ENCODE data around the gene HEXA. TPM values are rescaled to one million over a fixed set of nuclear protein-coding genes. Genes with fewer than 3 reads are reported as not detected.

Gene HEXA
- total RNA-seq, 5 donors from 2014 or later (not counting 1 experiment from before 2014, with no cell fraction given), result 78.2 to 101 (median 88.4) TPM

GRCh38 chr15:72315706-72316370 lies 60.0 kb downstream of the HEXA start:
- Mint-ChIP-seq H3K27me3 (no peaks in the 10 kb centered on the region), H3K36me3 (no peaks in the 10 kb centered on the region), H3K27ac (no peak overlapping the region), H3K4me1 (peaks cover 18 to 25% (median 18%) of the 10 kb centered on the region in 3 donors), H3K4me3 (no peak overlapping the region), H3K9me3 (peaks cover 0 to 4% (median 0%) of the 10 kb centered on the region in 3 donors)
- ChIA-PET POLR2A (no interaction called here), CTCF (no interaction called here)
- DNase-seq (no peak), ATAC-seq (replicated peaks in 1 of 4) (no peak)
- Histone ChIP-seq H3K4me1 (ENCODE audit: control insufficient read depth in 1 of 2, extremely low read depth in 1 of 2, insufficient read depth in 2 of 2, low read length in 2 of 2) (peaks cover 3 to 18% of the 10 kb centered on the region in 2 experiments), H3K4me3 (ENCODE audit: control insufficient read depth in 1 of 2, extremely low read depth in 1 of 2, low read length in 1 of 2) (no peak overlapping the region), H3K9me3 (no peaks in the 10 kb centered on the region), H3K27me3 (replicated peaks in 1 of 2; ENCODE audit: control insufficient read depth in 2 of 2, extremely low read depth in 1 of 2, insufficient read depth in 2 of 2, low read length in 1 of 2) (peaks cover 0 to 10% of the 10 kb centered on the region in 2 experiments), H3K36me3 (ENCODE audit: control insufficient read depth in 2 of 2, extremely low read depth in 1 of 2, insufficient read depth in 1 of 2, low read length in 1 of 2) (no peaks in the 10 kb centered on the region), H3K27ac (ENCODE audit: low read length) (no peak overlapping the region)
- no CpG with 5 or more reads among the region's 6 CpGs for WGBS (ENCODE audit: insufficient coverage)

- Histone ChIP-seq H3K4me1 (ENCODE audit: control insufficient read depth in 1 of 2, extremely low read depth in 1 of 2, insufficient read depth in 2 of 2, low read length in 2 of 2) (no peaks in the 10 kb centered on the region), H3K36me3 (ENCODE audit: control insufficient read depth in 2 of 2, extremely low read depth in 1 of 2, insufficient read depth in 1 of 2, low read length in 1 of 2) (no peaks in the 10 kb centered on the region), H3K27ac (ENCODE audit: low read length) (no peak overlapping the region), H3K9me3 (no peaks in the 10 kb centered on the region), H3K27me3 (replicated peaks in 1 of 2; ENCODE audit: control insufficient read depth in 2 of 2, extremely low read depth in 1 of 2, insufficient read depth in 2 of 2, low read length in 1 of 2) (no peaks in the 10 kb centered on the region), H3K4me3 (ENCODE audit: control insufficient read depth in 1 of 2, extremely low read depth in 1 of 2, low read length in 1 of 2) (no peak overlapping the region)
- Mint-ChIP-seq H3K27me3 (no peaks in the 10 kb centered on the region), H3K4me3 (no peak overlapping the region), H3K36me3 (no peaks in the 10 kb centered on the region), H3K4me1 (peaks cover 6 to 9% (median 8%) of the 10 kb centered on the region in 3 donors), H3K9me3 (peaks cover 0 to under 1% (median 0%) of the 10 kb centered on the region in 3 donors), H3K27ac (no peak overlapping the region)
- POLR2A ChIA-PET, result interaction anchor here in 1 of 2 donors (0.6 kb wide), 1 partner anchor 358 kb away, joined by 5 read pairs; no protein-coding TSS in a partner anchor
- WGBS (ENCODE audit: insufficient coverage), result 100% methylated on average over 1 of the region's 2 CpGs
- ATAC-seq (replicated peaks in 1 of 4) (no peak), DNase-seq (no peak)
- CTCF ChIA-PET, result interaction anchor here (0.6 to 2.1 kb wide), 7 partner anchors 13 to 357 kb away, joined by 3 to 8 read pairs (median 5); partner anchors contain the start of gene HEXA (in 1 of the 2)
These were observed 61.9 kb downstream of the HEXA start for GRCh38 chr15:72313881-72314280.

DNA sequence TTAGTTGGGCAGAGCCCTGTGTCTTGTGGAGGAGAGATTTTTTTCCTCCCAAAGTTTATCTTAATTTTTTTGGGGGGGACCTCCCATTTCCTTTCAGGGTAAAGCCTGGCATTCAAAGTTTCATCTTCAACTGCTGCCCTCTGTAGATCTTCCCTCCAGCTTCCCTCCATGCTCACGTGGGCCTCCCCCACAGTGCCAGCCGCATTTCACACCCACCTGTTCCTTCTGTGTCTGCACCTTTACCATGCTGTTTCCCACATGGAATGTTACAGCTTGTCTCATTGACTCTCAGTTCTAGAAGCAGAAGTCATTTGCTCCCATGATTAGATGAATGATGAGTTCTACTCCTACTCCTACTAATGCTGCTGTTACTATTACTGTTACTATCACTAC lies 62.4 kb downstream of the HEXA start:
- no peaks in the 10 kb centered on the region for H3K27me3 ChIP-seq (replicated peaks in 1 of 2; ENCODE audit: control insufficient read depth in 2 of 2, extremely low read depth in 1 of 2, insufficient read depth in 2 of 2, low read length in 1 of 2)
- no peak for DNase-seq
- no peak for ATAC-seq (replicated peaks in 1 of 4)
- CTCF ChIA-PET, result interaction anchor here (0.6 to 2.1 kb wide), 5 partner anchors 62 to 357 kb away, joined by 3 to 6 read pairs (median 4); partner anchors contain the start of gene HEXA (in 1 of the 2)
- H3K4me1 ChIP-seq (ENCODE audit: control insufficient read depth in 1 of 2, extremely low read depth in 1 of 2, insufficient read depth in 2 of 2, low read length in 2 of 2), result no peaks in the 10 kb centered on the region
- 83% methylated on average over 1 of the region's 2 CpGs for WGBS (ENCODE audit: insufficient coverage)
- POLR2A ChIA-PET, result no interaction called here
- Mint-ChIP-seq H3K27me3 (no peaks in the 10 kb centered on the region), H3K4me3 (no peak overlapping the region), H3K36me3 (no peaks in the 10 kb centered on the region), H3K4me1 (peaks cover 2 to 5% (median 4%) of the 10 kb centered on the region in 3 donors), H3K9me3 (no peaks in the 10 kb centered on the region), H3K27ac (no peak overlapping the region)
- H3K36me3 ChIP-seq (ENCODE audit: control insufficient read depth in 2 of 2, extremely low read depth in 1 of 2, insufficient read depth in 1 of 2, low read length in 1 of 2), result no peaks in the 10 kb centered on the region
- no peaks in the 10 kb centered on the region for H3K9me3 ChIP-seq
- no peak overlapping the region for H3K27ac ChIP-seq (ENCODE audit: low read length)
- H3K4me3 ChIP-seq (ENCODE audit: control insufficient read depth in 1 of 2, extremely low read depth in 1 of 2, low read length in 1 of 2), result no peak overlapping the region

DNA sequence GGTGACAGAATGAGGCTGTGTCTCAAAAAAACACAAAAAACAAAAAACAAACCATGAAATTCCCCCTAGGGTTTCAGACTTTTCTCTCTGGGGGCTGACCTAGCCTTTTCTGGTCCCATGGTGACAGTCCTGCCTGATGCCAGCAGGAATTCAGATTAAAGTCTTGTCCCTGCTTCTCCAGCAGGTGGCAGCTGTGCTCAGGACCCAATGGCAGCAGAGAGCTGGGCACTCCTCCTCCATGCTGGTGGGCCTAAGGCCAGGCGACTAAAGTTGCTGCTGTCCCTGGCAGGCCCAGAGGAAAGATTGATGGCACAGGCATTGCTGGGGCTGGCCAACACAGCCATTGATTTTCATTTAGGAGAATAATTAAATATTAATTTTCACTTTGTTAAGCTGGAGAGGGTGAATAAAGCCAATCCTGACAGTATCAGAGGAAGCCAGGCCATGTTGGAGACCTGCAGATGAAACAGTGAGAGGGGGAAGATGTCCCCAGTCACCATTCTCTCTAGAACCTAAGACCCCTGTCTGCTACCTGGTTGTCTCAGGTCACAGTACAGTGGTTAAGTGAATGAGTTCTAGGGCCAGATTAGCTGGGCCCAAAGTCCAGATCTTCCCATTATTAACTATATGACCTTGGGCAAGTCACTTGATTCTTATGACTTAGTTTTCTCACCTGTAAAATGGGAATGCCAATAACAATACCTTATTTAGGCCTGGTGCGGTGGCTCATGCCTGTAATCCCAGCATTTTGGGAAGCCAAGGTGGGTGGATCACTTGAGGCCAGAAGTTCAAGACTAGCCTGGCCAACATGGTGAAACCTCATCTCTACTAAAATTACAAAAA lies 63.0 kb downstream of the HEXA start:
- Mint-ChIP-seq H3K27ac (no peak overlapping the region), H3K4me3 (no peak overlapping the region), H3K27me3 (no peaks in the 10 kb centered on the region), H3K4me1 (peaks cover 0 to 4% (median 2%) of the 10 kb centered on the region in 3 donors), H3K36me3 (no peaks in the 10 kb centered on the region), H3K9me3 (no peaks in the 10 kb centered on the region)
- 100% methylated on average over 1 of the region's 2 CpGs for WGBS (ENCODE audit: insufficient coverage)
- no peak overlapping the region for H3K4me3 ChIP-seq (ENCODE audit: control insufficient read depth in 1 of 2, extremely low read depth in 1 of 2, low read length in 1 of 2)
- ChIA-PET CTCF (interaction anchor here (0.6 to 2.1 kb wide), 5 partner anchors 62 to 358 kb away, joined by 3 to 6 read pairs (median 4); partner anchors contain the start of gene HEXA (in 1 of the 2)), POLR2A (no interaction called here)
- ATAC-seq (replicated peaks in 1 of 4) (peak; percentile 66 to 87 (median 78)), DNase-seq (peak in 34 of 35 experiments; percentile 9 to 70 (median 43))
- no peaks in the 10 kb centered on the region for H3K4me1 ChIP-seq (ENCODE audit: control insufficient read depth in 1 of 2, extremely low read depth in 1 of 2, insufficient read depth in 2 of 2, low read length in 2 of 2)
- no peaks in the 10 kb centered on the region for H3K27me3 ChIP-seq (replicated peaks in 1 of 2; ENCODE audit: control insufficient read depth in 2 of 2, extremely low read depth in 1 of 2, insufficient read depth in 2 of 2, low read length in 1 of 2)
- H3K27ac ChIP-seq (ENCODE audit: low read length), result no peak overlapping the region
- no peaks in the 10 kb centered on the region for H3K9me3 ChIP-seq
- no peaks in the 10 kb centered on the region for H3K36me3 ChIP-seq (ENCODE audit: control insufficient read depth in 2 of 2, extremely low read depth in 1 of 2, insufficient read depth in 1 of 2, low read length in 1 of 2)

DNA sequence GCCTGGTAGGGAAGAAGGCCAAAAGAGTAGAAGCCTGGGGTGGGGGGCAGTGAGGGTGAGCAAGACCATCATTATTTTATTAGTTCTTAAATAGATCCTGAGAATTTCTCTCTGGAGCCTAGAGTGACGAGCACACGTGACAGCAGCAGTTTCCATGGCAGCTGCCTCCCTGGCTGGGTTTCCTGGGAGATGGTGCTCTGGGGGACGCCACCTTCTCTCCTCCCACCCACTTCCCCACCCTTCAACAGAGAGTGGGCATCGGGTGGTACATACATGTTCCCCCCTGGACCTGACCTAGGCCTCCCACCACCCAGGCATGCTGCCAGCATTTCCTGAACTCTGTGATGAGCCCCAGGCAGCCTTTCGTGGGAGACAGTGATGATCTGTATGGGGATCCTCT lies 68.8 kb downstream of the HEXA start:
- no peak overlapping the region for H3K27ac Mint-ChIP-seq
- H3K27me3 Mint-ChIP-seq, result no peaks in the 10 kb centered on the region
- ATAC-seq (replicated peaks in 1 of 4), result no peak
- no peak overlapping the region for H3K4me3 Mint-ChIP-seq
- Histone ChIP-seq H3K36me3 (ENCODE audit: control insufficient read depth in 2 of 2, extremely low read depth in 1 of 2, insufficient read depth in 1 of 2, low read length in 1 of 2) (no peaks in the 10 kb centered on the region), H3K4me1 (ENCODE audit: control insufficient read depth in 1 of 2, extremely low read depth in 1 of 2, insufficient read depth in 2 of 2, low read length in 2 of 2) (peaks cover 0 to 10% of the 10 kb centered on the region in 2 experiments), H3K4me3 (ENCODE audit: control insufficient read depth in 1 of 2, extremely low read depth in 1 of 2, low read length in 1 of 2) (no peak overlapping the region), H3K27ac (ENCODE audit: low read length) (no peak overlapping the region), H3K9me3 (no peaks in the 10 kb centered on the region), H3K27me3 (replicated peaks in 1 of 2; ENCODE audit: control insufficient read depth in 2 of 2, extremely low read depth in 1 of 2, insufficient read depth in 2 of 2, low read length in 1 of 2) (peaks cover 0 to 3% of the 10 kb centered on the region in 2 experiments)
- H3K36me3 Mint-ChIP-seq, result peaks cover 6% of the 10 kb centered on the region
- no peaks in the 10 kb centered on the region for H3K9me3 Mint-ChIP-seq
- CTCF ChIA-PET, result no interaction called here
- WGBS (ENCODE audit: insufficient coverage), result 75% methylated on average over 5 of the region's 5 CpGs
- DNase-seq, result no peak
- H3K4me1 Mint-ChIP-seq, result peaks cover 4 to 8% (median 7%) of the 10 kb centered on the region in 3 donors
- POLR2A ChIA-PET, result interaction anchor here in 1 of 2 donors (0.6 kb wide), 1 partner anchor 35 kb away, joined by 4 read pairs; no protein-coding TSS in a partner anchor

- peaks cover 4 to 8% (median 7%) of the 10 kb centered on the region in 3 donors for H3K4me1 Mint-ChIP-seq
- Histone ChIP-seq H3K36me3 (ENCODE audit: control insufficient read depth in 2 of 2, extremely low read depth in 1 of 2, insufficient read depth in 1 of 2, low read length in 1 of 2) (no peaks in the 10 kb centered on the region), H3K4me3 (ENCODE audit: control insufficient read depth in 1 of 2, extremely low read depth in 1 of 2, low read length in 1 of 2) (no peak overlapping the region), H3K4me1 (ENCODE audit: control insufficient read depth in 1 of 2, extremely low read depth in 1 of 2, insufficient read depth in 2 of 2, low read length in 2 of 2) (peaks cover 0 to 10% of the 10 kb centered on the region in 2 experiments), H3K27me3 (replicated peaks in 1 of 2; ENCODE audit: control insufficient read depth in 2 of 2, extremely low read depth in 1 of 2, insufficient read depth in 2 of 2, low read length in 1 of 2) (peaks cover 0 to 3% of the 10 kb centered on the region in 2 experiments), H3K27ac (ENCODE audit: low read length) (no peak overlapping the region), H3K9me3 (no peaks in the 10 kb centered on the region)
- peak; percentile 40 to 93 (median 61) for ATAC-seq (replicated peaks in 1 of 4)
- WGBS (ENCODE audit: insufficient coverage), result 86% methylated on average over 2 of the region's 10 CpGs
- H3K36me3 Mint-ChIP-seq, result peaks cover 6% of the 10 kb centered on the region
- H3K9me3 Mint-ChIP-seq, result no peaks in the 10 kb centered on the region
- H3K27me3 Mint-ChIP-seq, result no peaks in the 10 kb centered on the region
- peak in 33 of 35 experiments; percentile 22 to 77 (median 47) for DNase-seq
- no peak overlapping the region for H3K27ac Mint-ChIP-seq
- POLR2A ChIA-PET, result no interaction called here
- no peak overlapping the region for H3K4me3 Mint-ChIP-seq
- CTCF ChIA-PET, result interaction anchor here in 1 of 2 donors (0.7 to 1.2 kb wide), 2 partner anchors 14 to 79 kb away, joined by 3 to 4 read pairs; partner anchors contain the start of gene CELF6
These were observed 69.5 kb downstream of the HEXA start for GRCh38 chr15:72306211-72306785.
